ENCODE results near the gene FNDC7.

The FNDC7 gene

DNA sequence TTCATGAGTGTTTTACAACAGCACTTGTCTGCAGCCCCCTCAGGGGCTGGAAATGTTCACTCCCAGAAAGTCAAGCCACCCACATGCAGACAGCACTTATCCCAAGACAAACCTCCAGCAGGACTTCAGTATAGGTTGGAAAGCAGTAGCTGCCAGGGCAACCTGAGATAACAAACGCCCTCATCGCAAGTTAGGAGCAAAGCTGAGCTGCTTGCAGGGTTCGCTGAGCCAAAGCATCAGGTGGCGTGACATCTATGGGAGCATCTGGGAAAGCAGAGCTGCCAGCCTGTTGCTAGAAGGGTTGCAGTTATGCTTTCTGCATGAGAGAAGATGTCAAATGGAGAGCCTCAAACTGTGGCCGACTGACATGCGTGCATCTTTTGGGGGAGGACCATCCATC is 29.5 kb downstream of the FNDC7 start:
- TF ChIP-seq, protein P1, sequence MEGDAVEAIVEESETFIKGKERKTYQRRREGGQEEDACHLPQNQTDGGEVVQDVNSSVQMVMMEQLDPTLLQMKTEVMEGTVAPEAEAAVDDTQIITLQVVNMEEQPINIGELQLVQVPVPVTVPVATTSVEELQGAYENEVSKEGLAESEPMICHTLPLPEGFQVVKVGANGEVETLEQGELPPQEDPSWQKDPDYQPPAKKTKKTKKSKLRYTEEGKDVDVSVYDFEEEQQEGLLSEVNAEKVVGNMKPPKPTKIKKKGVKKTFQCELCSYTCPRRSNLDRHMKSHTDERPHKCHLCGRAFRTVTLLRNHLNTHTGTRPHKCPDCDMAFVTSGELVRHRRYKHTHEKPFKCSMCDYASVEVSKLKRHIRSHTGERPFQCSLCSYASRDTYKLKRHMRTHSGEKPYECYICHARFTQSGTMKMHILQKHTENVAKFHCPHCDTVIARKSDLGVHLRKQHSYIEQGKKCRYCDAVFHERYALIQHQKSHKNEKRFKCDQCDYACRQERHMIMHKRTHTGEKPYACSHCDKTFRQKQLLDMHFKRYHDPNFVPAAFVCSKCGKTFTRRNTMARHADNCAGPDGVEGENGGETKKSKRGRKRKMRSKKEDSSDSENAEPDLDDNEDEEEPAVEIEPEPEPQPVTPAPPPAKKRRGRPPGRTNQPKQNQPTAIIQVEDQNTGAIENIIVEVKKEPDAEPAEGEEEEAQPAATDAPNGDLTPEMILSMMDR (IDR thresholded peaks at IDR 0.05) = no peak

DNA sequence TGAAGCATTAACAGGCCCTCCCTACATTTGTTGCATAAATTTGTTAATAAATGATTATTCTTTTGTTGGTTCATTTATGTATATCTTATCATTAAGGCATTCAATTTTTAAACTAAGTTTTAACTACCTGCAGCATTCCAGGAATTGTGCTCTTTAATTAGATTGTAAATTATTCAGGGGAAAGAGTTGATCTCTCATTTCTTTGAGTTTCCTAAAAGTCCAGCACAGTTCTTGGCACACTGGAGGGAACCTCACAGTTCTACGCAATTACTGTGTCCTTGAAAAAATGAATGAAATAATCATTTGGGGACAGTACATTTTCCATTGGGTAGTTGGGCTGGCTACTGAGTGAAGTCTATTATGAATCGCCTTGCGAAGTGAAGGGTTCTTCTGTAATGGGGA is 33.3 kb downstream of the FNDC7 start:
- TF ChIP-seq, protein P1 (IDR thresholded peaks at IDR 0.05) = no peak

DNA sequence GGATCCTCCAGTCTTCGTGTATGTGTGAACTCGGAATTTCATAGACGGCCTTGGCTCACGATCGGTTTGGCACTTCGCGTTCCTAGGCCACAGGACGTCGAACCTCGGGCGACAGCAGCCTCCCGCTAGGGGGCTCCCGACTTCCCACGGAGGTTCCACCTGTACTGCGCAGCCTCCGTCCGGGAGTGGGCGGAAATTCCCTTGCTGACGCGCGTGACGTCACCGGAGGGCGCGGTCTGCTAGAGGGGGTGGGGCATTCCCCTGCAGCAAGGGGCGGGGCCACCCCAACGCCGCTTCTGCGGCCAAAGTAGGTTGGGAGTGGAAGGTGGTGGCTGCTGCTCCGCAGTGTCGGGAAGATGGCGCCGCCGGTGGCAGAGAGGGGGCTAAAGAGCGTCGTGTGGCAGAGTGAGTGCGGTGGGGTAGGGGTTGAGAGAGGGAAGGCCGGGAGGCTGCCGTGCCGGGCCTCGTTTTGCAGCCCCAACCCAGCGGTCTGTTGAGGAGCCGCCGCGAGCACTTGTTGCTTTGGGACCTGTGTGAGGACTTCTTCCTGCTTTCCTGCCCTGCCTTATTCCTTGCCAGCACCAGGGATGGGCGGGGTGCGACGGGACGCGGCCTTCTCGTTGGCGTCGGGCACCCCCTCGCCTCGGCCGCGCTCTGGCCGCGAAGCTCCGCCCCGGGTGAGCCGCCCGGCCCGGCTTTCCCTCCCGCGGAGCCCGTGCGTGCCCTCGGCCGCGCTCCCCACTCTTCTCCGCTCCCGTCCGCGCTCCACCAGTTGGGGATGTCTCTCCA is 33.9 kb downstream of the FNDC7 start, which contains the start of gene STXBP3:
TSS of gene STXBP3 (plus strand) at position 293 of the 789 bp plus-strand sequence. CDS start at position 357, 64 bp downstream.
- TF ChIP-seq, protein P1 (IDR thresholded peaks at IDR 0.05) = peak; percentile 98

DNA sequence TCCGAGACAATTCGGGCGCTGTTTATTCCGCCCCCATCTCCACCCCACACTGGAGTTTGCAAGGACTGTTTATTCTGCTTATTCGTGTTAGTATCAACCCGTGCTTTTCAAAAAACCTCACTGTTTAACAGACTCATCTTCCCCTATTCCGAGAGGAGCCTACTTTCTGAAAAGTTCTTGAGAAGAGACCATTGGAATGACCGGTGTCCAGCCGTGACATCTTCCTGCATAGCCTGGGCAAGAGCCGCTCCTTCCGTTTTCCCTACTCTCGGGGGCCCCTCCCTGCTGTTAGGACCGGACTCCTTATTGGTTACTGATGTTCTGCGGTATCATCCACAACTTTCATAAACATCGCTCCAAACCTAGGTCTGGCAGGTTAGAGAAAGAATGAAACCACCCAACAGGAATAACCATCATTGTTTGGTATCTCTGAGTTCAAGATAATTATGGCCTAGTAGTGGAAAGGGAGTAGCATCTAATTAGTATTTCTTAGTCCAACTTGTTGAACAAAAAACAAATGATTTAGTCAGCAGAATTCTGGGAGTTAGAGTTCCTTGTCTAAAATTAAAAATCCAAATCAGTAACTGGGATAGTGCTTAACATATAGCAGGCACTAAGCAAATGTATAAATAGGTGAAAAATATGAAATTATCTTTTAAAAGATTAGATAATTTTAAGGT is 34.6 kb downstream of the FNDC7 start:
- TF ChIP-seq, protein P1 (IDR thresholded peaks at IDR 0.05) = no peak

DNA sequence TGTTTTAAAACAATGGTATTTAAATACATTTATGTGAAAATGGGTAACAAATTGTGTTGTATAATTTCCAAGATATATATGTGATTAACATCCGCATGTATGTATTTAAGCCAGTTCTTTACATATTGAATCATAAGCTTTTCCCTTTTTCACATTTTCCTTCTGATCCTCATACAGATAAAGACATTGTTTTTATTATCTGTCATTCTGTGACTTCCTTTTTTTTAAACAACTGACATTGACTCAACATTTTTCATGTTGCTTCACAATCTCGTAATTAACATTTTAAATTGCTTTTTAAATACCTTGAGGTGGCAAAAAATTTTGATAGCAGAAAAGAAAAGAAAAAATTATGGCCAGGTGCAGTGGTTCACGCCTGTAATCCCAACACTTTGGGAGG is 35.2 kb downstream of the FNDC7 start:
- TF ChIP-seq, protein P1 (IDR thresholded peaks at IDR 0.05) = no peak

DNA sequence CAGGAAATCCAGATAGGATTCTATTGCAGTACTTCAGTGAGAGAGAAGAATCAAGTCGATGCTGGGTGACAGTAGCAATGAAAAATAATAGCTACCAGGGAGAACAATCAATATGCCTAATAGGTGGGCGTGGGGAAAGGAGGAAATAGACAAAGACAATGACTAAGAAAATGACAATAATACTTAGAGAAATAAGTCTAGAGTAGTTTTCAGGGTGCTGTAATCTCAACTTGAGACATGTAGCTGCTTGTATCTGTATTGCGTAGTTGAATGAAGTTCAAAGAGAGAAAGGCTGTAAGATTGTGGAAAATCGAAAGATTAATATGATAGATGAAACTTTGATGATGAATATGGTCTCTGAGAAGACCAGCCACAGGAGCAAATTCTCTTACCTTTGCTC is 36.4 kb downstream of the FNDC7 start:
- TF ChIP-seq, protein P1 (IDR thresholded peaks at IDR 0.05) = no peak

DNA sequence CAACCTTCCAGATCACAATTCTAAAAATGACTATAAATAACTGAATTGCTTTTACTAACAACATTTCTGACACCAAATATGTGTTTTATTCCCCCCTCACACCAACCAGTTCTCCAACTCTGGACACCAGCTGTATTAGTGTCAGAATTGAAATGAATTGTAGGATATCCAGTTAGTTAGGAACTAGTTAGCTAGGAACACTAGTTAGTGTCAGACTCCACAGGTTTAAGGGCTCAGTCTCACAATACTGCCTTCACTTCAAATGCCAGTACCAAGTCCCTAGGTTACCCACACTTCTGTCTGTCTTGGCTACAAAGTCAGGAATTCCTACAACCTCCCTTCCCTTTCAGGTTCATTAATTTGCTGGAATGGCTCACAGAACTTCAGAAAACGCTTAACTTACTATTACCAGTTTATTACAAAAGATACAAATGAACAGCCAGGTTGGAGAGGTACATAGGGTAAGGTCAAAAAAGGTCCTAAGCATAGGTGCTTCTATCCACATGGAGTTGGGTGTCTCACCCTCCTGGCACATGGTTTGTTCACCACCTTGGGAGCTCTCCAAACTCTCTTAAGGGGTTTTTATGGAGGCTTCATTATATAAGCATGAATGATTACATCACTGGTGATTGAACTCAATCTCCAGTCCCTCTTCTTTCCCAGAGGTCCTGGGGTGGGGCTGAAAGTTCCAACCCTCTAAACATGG is 37.9 kb downstream of the FNDC7 start:
- TF ChIP-seq, protein P1 (IDR thresholded peaks at IDR 0.05) = no peak
